COLO668 (cell line): ENCODE data around the gene TEN1.
"Not testable (repeated sequence)": the region's sequence is repeated elsewhere in the genome, so short reads cannot be mapped to it uniquely, and the experiment has no call there.

Experiments used
- DNase-seq: peaks from one replicate; lab custom pipeline; 2025; ENCODE audit not compliant: unreplicated experiment; lab: John Stamatoyannopoulos, UW

The TEN1 gene

DNA sequence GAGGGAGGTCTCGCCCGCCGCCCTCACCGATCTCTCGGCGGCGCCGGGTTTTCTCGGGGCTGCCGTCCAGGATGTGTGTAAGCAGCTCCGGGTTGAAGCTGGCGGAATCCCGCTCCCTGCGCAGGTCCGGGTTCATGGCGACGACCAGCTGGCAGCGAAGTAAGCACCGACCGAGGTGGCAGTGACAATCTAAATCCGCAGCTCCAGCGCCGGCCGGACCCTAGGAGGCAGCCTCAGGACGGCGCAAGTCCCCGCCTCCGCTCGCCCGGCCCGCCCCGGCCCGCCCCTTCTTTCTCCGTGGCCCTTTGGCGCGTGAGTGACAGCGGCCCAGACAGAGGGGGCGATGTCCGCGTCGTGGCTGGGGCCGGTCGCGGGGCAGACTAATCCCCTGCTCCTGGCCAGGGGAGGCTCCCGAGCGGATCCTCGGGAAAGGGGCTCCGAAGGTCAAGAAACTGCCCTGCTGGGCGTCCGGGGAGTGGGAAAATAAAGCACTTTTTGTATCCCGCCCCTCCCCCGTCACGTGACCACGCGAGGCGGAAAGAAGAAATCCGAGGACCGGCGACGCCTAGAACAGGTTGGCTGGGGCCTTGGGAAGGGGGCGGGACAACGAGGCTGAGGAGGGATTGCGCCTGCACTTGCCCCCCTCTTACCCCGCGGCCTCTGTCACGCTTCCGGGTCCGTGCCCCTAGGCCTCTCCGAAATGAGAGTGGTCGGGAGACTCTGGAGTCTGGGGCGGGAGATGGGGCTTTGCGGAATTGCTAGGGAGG is at the start of gene TEN1, which contains the start of gene ACOX1:
Gene TEN1, plus strand, starts transcription at position 303 of the 767 bp plus-strand sequence. CDS start 6,953 bp downstream, outside the sequence.
Gene ACOX1, minus strand, starts transcription at position 229 of the 767 bp plus-strand sequence. Its CDS starts 93 bp downstream, at position 136.
- DNase-seq = peak; percentile 93

- DNase-seq = no peak
Observed at GRCh38 chr17:75931062-75931461, 48.0 kb upstream of the TEN1 start.

GRCh38 chr17:75932852-75933251 is 46.2 kb upstream of the TEN1 start:
- DNase-seq = no peak

GRCh38 chr17:75933808-75934207 is 45.2 kb upstream of the TEN1 start:
- DNase-seq = no peak

DNA sequence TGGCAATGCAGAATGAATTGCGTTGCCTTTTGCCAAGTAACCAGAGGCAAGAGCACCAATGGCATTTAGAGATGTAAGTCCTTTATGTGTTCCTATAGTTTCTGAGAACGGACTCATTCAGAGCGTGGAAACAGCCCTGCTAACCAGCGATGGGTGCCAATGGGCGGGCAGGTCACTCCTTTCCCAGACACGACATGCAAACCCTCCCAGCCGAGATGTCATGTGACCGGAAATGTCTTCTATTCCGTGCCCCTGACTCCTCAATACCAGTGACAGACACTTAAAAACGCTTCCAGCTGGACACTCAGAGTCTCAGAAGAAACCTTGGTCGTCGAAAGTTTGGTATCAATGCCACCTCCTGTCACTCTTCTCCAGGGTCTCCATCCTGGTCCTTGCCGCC is 41.4 kb upstream of the TEN1 start:
- no peak for DNase-seq

DNA sequence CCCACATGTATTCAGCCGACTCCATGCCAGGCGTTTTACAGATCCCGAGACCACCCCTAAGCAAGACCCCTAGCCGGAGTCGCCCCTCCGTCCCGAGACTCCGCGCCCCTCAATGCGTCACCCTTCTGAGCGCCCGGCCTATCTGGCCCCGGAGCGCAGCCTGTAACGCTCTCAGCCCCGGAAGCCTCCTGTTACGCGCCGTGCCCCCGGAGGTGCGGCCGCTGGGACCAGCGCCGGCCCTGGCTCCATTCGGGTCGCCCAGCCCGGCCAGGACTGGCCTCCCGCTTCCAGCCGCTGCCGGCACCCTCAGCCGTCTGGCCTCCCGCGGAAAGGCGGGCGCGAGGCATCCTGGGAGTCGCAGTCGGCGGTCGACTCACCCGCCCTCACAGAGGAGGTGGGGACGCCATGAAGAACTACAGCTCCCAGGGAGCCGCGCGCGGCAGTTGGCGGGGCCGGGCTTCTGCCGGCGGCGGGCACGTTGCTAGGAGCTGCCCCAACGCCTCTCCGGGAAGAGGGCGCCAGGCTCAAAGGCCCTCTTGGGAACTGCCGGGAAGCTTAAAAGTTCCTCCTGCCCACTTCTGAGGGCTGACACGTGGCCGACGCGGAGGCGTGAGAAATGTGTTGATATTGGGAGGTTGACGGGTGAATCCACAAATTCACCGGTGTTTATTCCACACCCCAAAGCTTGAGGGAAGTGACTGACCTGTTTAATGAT is 38.2 kb upstream of the TEN1 start, which contains the start of gene FBF1:
Gene FBF1, minus strand, starts transcription at position 316 of the 715 bp plus-strand sequence. CDS start 2,893 bp downstream, outside the sequence.
- DNase-seq = peak; percentile 92

DNA sequence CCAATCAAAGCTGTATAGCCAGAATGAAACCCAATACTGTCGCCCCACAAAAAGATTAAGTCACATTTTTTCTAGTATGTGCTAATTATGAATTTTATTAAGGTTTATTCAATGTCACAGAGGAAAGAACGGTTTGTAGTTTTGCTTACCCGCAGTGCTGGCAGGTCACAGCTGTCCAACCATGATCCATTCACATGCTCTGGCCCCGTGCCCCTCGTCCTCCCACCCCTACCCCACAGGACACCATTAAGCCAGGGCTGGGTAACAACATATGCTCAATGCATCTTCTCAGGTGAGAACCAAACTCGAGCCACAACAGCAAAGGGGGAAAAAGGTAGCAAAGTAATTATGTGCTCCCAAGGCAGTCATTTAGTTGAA is 37.6 kb upstream of the TEN1 start:
- no peak for DNase-seq

DNA sequence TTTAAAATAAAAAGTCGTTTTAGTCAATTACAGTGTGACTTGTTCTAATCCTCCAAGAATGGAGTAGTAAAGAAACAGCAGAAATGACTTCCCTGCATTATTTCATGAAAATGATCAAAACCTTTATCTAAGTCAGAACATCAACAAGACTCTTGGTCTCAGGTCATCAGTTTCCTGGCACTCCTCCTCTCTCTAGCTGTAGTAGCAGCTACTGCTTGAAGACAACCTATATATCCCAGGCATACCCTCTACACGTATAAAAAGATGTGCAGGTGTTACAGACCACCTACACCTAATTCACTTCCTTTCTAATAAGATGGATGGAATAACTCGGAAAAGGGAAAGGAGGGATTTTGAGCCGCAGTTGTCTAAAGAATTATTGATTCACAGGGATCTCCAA is 36.6 kb upstream of the TEN1 start:
- no peak for DNase-seq

GRCh38 chr17:75943491-75943890 is 35.5 kb upstream of the TEN1 start:
- no peak for DNase-seq

GRCh38 chr17:75945211-75945610 is 33.8 kb upstream of the TEN1 start:
- DNase-seq = no peak

- DNase-seq = no peak
Observed at GRCh38 chr17:75950421-75950820, 28.6 kb upstream of the TEN1 start.

- no peak for DNase-seq
Observed at GRCh38 chr17:75950855-75951554, 28.0 kb upstream of the TEN1 start.

- DNase-seq = no peak
Observed at GRCh38 chr17:75959051-75959838, 19.8 kb upstream of the TEN1 start.

DNA sequence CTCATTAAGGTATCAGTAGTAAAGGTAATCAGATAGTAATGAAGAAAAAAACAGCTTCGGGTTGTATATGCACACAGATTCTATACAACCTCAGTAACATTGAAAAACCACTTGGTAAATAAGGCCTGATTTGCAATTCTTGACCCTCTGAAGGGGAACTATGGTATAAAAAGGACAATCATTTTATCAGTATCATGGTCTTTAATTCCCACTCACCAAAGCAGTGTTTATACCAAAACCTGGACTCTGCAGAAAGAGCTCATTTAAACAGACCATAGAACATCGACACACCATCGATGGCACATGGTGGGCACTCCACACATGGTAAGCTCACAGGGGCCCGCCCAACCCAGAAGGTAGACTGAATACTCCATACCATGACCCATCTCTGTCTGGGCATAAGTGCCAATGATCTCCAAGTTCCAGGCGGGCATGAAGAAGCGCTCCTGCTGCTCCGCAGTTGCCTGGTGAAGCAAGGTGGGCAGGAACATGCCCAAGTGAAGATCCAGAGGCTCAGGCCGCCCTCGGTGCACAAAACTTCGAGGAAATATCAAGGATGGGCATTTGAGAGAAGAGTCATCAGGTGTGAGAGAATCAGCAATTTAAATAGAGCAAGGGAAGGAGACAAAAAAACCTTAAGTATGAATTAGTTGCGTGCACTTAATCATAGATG is 19.1 kb upstream of the TEN1 start:
- DNase-seq = no peak

DNA sequence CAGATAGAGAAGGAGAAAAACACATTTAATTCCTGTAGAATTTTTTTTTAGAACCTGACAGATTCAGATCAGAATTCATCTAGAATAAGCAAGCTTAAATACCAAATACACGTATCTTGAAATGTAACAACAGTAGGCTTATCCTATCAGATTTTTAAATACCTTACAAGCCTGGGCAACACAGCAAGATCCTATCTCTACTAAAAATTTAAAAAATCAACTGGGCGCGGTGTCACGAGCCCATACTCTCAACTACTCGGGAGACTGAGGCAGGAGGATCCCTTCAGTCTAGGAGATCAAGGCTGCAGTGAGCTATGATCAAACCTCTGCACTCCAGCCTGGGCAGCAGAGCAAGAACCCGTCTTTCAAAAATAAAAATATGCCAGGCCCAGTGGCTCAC is 13.6 kb upstream of the TEN1 start:
- DNase-seq = no peak

GRCh38 chr17:75969044-75969443 is 10.0 kb upstream of the TEN1 start:
- not testable (repeated sequence) for DNase-seq

- DNase-seq = no peak
Observed at GRCh38 chr17:75970011-75970523, 9.0 kb upstream of the TEN1 start.

DNA sequence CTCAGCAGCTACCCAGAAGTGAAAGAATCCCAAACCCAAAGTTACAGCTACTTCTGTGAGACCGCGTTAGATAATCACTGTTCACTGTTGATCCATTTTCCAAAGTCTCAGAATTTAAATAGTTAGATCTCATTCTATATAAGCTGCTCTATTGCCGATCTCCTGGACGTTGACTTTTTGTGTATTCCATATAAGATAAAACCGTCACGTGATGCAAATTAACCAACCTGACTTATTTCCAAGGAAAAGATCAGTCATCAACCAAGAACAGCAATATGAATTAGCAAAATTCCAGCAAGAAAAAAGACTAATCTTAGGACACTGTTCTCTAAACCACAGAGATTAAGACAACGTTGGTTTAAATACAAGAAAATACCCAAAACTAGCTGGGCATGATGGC is 8.4 kb upstream of the TEN1 start:
- DNase-seq = no peak

DNA sequence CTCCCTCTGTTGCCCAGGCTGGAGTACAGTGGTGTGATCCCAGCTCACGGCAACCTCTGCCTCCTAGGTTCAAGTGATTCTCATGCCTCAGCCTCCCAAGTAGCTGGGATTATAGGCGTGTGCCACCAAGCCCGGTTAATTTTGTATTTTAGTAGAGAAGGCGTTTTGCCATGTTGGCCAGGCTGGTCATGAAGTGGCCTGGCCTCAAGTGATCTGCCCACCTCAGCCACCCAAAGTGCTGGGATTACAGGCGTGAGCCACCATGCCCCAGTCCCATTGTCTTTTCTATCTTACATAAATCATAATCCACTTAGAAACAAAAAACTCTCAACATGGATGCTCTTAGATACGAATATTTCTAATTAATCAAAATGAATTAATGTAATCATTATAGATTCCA is 3.9 kb upstream of the TEN1 start:
- not testable (repeated sequence) for DNase-seq

GRCh38 chr17:75975757-75976174 is 3.3 kb upstream of the TEN1 start:
- no peak for DNase-seq
